Occipital lobe (tissue), 2 donors: ENCODE measurements around the gene SMURF1. TPM values are rescaled to one million over a fixed set of nuclear protein-coding genes. Genes with fewer than 3 reads are reported as not detected.

ENCODE experiments used
- DNase-seq: peaks from one replicate; lab custom pipeline; 2025; lab: John Stamatoyannopoulos, UW
- total RNA-seq: library from RNA; depleted of rRNA; stranded (reverse); fragments of >200 nt; gene quantifications from one replicate; pipeline ENCODE4 v1.2.3, GENCODE V29; 2014

SMURF1 gene
- total RNA-seq, 1 donor from 2014 or later = 24.6 TPM

- no peak for DNase-seq
Observed at GRCh38 chr7:98990356-98990755, 153.6 kb downstream of the SMURF1 start.

- no peak for DNase-seq
Observed at GRCh38 chr7:98988641-98989040, 155.3 kb downstream of the SMURF1 start.

- DNase-seq = no peak
Observed at GRCh38 chr7:98985945-98986344, 158.0 kb downstream of the SMURF1 start.

GRCh38 chr7:98985406-98985805 is 158.5 kb downstream of the SMURF1 start:
- DNase-seq = no peak

- no peak for DNase-seq
Observed at GRCh38 chr7:98984126-98984525, 159.8 kb downstream of the SMURF1 start.

GRCh38 chr7:98982686-98983085 is 161.2 kb downstream of the SMURF1 start:
- DNase-seq = no peak

GRCh38 chr7:98981701-98982100 is 162.2 kb downstream of the SMURF1 start:
- DNase-seq = no peak

GRCh38 chr7:98978672-98979071 is 165.2 kb downstream of the SMURF1 start:
- DNase-seq = no peak

Other genes with a start within 250 kb of the SMURF1 start
- not detected for gene KPNA7, start 64.0 kb upstream of the SMURF1 start, total RNA-seq
- not detected for gene MYH16, start 128.7 kb upstream of the SMURF1 start, total RNA-seq
- gene ARPC1A, start 181.8 kb upstream of the SMURF1 start, total RNA-seq = 72.1 TPM
- gene ARPC1B, start 230.6 kb upstream of the SMURF1 start, total RNA-seq = 11.9 TPM